ENCODE measurements around the gene TNXB. TPM values are rescaled to one million over a fixed set of nuclear protein-coding genes. Genes with fewer than 3 reads are reported as not detected.

TNXB gene
- total and polyA plus RNA-seq, 9 of the 15 experiments (the other 6 are each of a cell fraction or from before 2014, with no cell fraction given): 0.14 to 28.1 (median 12.4) TPM

DNA sequence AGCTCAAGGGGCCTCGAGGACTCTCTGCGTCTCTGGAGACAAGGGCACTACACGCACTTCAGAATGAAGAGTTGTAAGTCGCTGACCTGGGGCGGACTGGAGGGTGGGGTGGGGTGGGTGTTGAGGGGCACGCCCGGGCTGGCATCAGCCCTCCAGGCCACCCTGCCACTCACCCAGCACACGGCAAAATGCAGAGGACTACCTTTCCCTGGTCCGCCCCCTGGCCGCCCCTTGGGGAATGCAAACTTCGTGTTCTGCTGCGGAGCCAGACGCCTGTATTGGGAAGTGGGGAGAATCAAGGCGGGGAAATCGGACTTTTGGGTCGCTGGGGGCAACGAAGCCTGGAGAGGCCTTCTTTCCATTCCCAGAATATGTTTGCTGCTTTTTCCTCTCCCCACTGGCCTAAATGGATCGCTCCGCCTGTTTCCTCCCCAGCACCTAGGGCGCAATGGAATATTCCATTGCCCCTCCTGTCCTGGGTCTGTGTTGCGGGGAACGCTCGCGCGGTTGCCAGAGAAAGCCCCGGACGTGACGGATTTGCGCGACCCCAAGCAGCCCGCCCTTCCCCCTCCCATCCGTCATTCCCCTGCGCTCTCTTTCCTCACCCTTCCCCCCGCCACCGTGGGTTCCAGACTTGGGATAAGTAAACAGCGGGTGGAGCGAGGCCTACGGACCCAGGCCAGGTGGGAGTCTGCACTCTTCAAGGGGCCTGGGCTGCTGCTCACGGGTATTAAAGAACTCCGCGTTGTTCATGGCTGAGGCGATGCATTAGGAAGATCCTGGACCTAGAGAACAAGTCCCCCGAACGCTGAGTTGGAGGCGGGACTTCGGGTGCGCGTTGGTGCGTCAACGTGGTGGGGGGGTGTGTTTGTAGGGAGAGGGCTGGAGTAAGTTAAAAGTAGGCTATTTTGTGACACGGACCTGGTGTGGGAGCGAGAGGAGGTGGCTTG, 44.7 kb upstream of the TNXB start, which contains the start of gene PPT2 (continued):
- TF ChIP-seq MGA (IDR thresholded peaks at IDR 0.05) (peak; percentile 42), POLR3G (IDR thresholded peaks at IDR 0.05; ENCODE audit: extremely low read depth, insufficient read length, insufficient replicate concordance) (no peak), ZBTB2 (IDR thresholded peaks at IDR 0.05) (peak; percentile 47; the same call in 1 of the 2 replicates), RAD51 (IDR thresholded peaks at IDR 0.05; ENCODE audit: borderline replicate concordance, low read depth) (no peak), GTF2E2 (tag; IDR thresholded peaks at IDR 0.05) (no peak; the same call in 1 of the 2 replicates), KLF13 (tag; IDR thresholded peaks at IDR 0.05; ENCODE audit: borderline replicate concordance, low read depth) (no peak), STAT6 (CRISPR knock-in tag; IDR thresholded peaks at IDR 0.05) (peak; percentile 90; the same call in 1 of the 2 replicates)

All from K562 (cell line).